HG02852 (cell line): ENCODE measurements around the gene ZNF385D.
"Not testable (repeated sequence)": the region's sequence is repeated elsewhere in the genome, so short reads cannot be mapped to it uniquely, and the experiment has no call there.

Experiments
- ATAC-seq: cut with Tn5 transposase; IDR thresholded peaks from one replicate; pipeline ENCODE4 v1.9.1; 2021; ENCODE audit warnings: mild to moderate bottlenecking, moderate library complexity; ENCODE audit not compliant: unreplicated experiment

The ZNF385D gene

DNA sequence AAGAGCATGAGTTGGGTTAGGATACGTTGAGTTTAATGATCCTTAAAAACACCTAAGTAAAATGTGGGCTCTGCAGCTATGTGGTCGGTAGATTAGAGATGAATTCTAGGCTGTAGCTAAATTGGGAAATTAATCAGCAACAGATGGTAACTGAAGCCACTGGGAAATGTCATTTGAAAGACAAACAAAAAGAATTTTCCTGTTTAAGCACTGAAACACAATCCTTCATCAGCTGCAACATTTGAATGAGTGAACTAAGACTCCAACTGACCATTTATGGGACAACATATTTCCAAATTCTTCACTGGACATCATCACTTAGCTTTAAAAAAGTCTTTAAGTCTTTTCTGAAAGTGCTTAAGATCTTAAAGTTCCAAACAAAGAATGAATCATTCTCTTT is 226.9 kb downstream of the ZNF385D start:
- ATAC-seq = no peak

DNA sequence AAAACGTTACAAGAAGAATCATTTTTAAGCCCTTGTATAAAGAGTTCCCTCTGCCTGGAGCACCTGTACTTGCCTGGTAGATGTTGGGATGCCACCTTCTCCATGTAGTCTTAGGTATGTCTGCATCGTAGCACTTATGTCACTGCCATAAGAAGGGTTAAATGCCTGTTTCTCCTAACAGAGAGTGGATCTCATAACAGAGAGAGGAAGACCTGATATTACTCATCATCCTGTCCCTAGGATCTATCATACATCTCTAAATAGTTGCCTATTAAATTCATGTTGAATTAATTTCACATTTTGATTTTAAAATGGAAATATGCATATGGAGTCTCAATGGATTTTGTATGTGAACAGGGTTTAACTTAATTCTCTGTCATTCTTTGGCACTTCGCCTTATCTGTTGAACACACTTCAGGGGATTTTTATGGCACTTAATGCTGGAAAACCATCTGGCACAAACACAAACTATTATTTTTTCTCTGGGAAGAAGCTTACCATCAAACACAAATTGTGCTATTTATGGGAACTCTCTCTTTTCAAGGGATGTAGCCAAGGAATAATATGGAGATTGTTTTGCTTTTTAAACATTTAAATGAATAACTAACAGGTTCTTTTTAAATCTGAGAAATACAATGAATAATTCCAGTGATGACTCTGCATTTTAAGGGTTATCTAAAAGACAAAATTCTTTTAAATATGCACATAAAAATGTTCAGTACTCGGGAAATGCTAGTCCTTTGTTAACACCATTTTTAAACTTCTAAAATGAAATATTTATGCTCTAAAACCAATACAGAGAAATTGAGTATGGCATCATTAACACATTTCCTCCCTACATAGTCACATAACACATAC is 230.7 kb downstream of the ZNF385D start:
- no peak for ATAC-seq

DNA sequence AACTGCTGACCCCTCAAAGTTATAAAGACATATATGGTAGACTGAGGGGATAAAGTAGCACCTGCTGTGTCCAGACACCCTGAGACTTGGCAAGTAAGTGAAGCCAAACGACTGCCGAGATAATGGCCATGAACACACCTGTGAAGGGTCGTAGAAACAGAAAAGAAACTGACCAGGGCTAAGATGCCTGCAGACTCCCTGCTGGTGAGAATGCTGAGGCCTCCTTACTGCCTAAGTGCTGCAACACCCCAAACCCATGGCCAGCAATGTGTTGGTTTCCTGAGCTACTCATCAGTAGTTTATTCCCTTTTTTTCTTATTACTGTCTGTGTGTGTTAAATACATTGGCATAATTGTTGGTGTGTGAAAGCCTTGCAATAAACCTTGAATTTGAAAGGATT is 233.8 kb downstream of the ZNF385D start:
- ATAC-seq = no peak

DNA sequence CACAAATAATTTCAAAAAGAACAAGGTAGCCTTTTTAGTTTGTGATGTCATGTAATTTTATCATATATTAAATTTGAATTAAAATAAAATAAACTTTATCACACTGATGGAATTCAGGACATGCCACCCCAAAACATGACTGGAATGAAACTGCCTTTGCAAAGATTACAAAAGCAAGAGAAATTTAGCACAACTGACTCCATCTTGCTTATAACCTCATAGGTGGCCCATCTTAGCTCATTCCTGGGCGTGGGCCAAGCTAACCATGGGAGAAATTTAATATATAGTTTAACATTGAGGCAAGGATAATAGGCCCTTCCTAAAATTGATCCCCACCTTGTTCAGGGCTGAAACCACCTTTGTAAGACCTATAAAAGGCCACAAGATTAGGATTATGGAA is 235.6 kb downstream of the ZNF385D start:
- no peak for ATAC-seq

DNA sequence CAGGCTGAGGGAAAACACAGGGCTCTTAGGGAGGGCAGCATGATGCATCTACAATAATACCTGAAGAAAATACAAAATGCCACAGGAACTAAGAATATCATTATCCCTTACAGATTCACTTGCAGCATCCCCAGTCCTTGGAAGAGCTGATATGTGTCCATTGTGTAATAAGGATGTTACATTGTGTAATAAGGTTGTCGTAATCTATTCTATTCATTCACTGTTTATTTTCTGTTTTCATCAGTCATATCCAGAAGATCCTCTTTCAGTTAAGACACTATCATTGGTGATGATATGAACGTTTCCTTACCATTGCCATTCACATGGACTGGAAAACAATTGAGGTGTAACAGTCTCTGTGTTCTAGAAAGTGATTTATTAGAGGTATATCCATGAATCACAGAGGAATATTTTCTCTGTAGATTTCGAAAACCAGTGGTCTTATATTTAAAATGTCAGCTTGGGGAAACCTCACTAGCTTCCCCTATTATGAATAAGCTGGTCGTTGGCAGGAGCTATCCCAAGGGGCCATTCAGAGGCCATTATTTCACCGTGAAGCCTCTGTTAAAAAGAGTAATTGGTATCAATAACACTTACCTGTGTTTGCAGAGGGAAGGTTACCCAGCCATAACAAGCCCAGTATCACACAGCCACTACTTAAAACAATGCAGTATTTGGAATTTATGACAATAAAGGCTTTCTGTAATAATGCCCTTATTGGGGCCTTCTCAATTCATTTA is 241.1 kb downstream of the ZNF385D start:
- ATAC-seq = no peak

DNA sequence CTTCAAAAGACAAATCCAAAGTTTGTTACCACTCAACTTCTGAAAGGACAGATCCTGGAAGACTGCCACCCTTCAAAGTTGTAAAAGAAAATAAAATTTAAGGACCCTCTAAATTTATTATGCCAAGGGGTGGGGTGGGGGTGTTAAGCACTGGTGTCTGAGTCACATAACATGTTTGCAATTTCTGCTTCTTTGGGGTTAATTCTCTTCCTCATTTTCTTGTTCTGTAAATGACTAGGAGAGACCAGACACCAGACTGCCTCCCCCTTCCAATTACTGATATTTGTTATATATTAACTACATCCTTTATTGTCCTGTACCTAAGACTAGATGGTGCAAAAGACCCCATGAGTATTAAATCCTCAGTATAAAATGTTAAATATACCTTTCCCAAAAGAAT is 242.8 kb downstream of the ZNF385D start:
- no peak for ATAC-seq

DNA sequence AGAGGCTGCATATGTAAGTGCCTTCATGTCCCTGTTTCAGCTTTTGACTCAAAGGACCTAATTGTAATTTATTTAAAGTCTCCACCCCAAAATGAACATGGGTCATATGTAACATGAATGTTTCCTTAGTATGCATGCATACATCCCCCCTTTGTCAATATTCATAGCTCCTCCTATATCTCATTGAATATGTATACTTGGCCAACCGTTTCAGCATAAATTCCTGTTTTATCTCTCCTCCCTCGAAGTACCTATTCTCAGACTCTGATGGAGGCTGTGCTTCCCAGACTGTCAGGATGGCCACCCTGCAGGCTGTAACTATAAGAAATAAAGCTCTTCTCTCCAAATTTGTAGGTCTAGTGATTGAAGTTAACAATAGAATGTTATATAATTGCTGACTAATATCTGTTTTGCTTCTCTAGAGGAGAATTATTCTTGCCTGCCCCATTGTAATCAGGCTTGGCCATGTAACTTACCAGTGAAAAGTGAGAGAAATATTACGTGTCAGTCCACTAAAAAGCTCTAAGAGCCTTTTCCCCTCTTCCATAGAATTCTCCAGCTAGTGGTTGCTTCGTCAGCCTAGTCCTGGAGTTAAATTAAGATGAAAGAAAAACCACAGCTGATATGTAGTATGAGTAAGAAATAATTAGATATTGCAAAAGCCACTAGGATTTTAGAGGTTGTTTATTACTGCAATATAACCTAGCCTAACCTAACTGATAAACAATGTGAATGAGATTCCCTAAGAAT is 245.1 kb downstream of the ZNF385D start:
- ATAC-seq = no peak

DNA sequence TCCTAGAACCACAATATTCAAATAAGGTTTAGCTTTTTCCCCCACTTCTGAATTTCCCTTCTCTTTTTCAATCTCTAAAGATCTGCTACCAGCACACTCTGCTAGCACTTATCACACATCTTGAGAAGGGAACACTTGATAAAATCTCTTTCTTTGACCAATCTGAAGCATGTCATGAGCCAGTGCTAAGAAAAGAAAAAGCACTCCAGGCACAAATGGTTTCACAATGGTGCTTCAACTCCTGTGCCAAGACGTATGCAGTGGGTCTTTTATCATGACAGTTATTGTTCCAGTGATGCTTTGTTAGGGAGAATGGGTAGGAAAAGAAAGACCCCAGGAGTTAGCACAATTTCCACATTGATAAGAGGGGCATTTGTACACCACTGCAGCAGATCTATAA is 248.4 kb downstream of the ZNF385D start:
- no peak for ATAC-seq

DNA sequence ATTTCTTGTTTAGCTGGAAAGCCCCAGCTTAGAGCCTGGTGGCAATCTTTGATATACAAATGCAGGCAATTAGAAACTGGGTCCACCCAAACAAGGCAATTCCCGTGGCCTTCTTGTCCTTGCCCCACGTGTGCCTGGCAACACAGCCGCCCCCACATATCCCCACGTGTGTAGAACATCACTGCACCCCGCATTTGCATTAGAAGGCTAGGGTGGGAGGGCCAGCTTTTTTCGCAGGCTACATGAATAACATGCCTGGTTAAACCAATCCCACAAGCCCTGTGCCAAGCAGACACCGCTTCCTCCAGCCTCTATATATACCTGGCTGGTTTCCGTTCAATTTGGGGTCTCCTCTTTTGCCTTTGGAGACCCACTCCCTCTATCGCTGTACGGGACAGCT is 250.2 kb downstream of the ZNF385D start:
- no peak for ATAC-seq

DNA sequence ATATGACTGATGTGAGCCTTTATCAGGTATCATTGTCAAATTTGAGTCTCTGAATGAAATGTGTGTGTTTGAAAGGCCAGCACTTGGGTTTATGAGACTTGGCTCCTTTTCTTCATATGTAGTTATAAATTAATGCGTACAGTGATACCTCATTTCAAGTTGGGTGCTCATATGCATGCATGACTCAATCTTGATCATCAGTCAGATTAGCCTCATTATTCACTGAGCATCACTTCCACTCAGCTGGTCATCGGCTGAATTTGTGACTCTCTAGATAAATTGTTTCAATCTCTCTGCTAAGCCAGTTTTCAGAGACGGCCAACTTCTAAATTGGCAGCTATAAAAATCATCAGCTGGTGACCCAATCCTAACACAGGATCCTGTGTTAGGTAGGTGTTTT is 260.3 kb downstream of the ZNF385D start:
- not testable (repeated sequence) for ATAC-seq

DNA sequence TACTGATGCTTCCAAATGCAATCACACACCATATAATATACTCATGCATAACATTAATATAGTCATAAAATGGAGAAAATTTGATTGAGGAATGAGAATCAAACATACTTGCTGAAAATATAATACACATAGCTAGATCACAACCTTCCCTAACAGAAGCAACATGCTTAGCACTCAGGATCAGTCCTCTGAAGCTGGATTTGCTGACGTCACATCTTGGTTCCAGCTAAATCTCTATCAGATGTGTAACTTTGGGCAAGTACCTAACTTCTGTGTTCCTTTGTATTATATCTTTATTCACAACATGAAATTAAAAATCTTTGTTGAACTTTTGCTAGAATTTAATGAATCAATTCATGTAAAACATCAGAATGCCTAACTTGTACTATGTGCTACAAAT is 263.5 kb downstream of the ZNF385D start:
- ATAC-seq = no peak

DNA sequence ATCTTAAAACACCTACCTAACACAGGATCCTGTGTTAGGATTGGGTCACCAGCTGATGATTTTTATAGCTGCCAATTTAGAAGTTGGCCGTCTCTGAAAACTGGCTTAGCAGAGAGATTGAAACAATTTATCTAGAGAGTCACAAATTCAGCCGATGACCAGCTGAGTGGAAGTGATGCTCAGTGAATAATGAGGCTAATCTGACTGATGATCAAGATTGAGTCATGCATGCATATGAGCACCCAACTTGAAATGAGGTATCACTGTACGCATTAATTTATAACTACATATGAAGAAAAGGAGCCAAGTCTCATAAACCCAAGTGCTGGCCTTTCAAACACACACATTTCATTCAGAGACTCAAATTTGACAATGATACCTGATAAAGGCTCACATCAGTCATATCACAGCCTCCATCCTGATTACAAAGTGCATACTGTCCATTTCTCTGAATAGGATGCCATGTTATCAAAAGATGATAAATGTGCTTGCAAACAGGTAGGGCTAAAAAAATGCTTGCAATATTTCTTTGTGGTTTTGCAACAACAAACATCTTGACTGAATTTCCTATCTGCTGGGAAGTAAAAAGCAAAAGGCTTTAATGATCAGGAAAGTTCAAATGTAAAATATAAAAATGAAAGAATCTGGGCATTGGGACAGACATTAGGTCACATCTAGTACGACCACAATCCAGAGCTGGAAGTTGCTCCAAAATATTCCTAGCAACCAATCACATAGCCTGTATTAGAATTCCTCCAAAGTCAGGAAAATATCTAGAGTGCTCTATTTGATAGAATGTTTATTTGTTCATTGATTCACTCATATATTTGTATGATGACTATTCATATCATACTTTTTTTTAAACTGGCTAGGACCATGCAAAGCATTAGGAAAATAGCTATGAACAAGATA is 264.7 kb downstream of the ZNF385D start:
- not testable (repeated sequence) for ATAC-seq

DNA sequence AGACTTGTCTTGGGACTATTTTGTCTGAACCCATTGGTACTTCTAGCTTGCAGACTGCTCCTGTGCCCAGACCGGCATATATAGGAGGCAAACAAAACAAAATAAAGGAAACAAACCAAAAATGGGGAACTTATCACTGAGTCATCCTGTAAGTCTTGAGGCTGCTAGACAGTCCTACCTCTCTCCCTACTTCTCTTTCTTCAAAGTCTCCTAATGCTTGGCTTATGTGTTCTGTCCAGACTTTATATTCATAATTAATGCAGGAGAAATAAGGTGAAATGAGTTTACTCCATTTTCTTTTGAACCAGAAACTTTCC is 266.2 kb downstream of the ZNF385D start:
- no peak for ATAC-seq

DNA sequence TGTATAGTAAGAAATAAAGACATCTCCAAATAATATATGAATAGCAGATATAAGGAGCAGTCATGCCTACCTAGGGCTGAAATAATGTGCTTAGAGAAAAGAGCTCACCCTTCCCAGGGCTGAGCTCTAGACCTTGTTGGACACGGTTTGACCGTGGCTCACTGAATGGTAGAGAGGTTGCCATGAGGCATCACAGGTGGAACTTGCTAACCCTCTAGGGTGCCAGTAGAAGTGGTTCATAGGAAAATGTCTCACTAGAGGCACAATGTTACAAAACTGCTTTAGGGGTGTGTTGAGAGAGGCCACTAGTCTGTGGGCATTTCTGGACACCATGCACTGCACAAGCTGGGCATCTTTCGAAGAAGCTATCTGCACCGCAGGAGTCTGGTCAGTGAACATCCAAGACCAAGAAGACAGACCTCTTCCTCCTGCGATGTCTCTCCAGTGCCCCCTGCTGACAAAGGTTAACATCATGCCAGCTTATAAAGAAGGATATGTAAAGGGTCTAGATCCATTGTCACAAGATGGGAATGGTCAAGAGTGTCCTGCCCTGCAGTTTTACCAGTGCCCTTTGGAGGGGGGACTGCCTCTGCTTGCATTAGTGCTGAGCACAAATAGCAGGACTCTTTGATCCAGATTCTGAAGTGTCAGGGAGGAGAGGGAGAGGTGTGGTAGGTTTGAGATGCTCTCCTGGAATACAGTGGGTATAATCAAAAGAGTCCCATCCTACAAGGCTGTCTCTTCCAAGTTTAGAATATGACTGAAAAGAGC is 266.8 kb downstream of the ZNF385D start:
- ATAC-seq = peak; percentile 54

DNA sequence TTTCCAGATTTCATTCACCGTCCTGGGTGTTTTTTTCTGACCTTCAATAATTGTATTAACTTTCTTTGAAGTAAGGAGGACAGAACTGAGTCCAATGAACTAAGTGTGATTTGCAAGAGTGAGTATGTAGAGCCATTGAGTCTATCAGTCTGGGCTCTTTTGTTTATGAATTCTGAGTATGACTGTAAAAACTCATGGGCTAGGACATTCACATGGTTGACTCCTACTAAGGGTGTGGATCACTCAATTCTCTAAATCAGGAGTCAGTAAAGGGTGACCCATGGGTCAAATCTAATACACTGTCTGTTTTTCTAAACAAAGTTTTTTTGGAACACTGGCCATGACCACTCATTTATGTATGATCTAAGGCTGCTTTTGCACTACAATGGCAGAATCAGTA is 269.0 kb downstream of the ZNF385D start:
- no peak for ATAC-seq

DNA sequence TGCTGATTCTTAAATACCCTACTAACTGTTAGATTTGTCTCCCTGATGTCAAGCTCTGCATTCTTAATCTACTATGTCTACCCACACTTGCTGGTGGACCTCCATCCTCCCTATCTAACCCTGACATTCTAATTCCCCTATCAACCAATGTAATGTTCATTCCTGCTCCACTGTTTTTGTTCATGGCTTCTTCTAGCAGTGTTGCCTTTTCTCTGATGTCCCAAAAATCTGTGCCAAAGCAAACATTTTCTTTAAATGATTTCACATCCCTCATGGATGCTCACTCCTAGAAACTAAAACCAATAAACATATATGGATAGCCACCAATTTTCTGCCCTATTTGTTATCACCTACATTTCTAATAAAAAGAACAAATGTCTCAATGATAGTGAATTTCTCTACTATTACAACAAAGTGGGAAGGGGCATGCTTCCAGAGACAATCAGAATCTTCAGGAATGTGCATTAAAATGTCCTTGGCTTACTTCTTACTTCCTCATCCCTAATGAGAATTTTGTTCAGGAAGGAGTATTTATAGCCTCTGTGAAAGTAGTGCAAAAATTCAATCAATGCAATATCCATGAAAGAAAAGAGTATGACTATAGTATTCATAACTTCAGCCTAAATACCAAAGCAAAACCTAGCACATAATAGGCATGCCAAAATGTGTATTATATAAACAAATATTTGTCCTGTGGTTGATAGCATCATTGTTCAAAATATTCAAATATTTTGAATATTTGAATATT is 273.3 kb downstream of the ZNF385D start:
- no peak for ATAC-seq

DNA sequence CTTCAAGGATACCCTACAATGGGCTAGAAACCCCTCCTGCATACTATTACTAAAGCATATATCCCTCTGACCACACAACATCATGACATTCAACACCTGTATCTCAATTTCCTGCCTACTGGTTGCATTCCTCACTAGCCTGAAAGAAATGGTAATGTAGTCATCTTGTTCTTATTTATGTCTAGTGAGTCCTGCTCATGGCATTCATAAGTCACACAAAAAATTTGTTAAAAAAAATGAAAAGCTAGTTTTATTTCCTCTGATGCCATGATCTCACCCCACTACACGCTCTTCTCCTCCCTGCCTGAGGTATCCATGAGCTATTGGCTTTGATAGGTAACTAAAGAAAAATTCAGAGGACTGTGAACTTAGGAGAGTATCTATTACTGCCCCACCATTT is 284.5 kb downstream of the ZNF385D start:
- ATAC-seq = no peak

DNA sequence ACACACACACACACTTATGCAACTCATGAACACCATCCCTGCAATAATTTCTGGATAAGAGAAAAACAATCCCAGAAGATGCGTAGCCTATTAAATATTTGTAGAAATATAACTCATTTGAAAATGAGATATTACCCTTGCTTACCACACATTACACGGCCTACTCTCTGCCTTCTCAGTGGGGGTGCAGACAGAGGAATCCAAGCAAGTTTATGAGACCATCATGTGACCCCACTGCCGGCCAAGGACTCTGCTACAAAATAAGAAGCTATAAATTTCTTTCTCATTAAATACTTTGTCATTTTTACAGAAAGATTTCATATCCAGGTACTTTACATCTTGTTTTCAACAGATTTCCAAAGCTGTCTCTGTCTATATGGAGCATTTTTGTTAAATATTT is 286.3 kb downstream of the ZNF385D start:
- ATAC-seq = no peak

DNA sequence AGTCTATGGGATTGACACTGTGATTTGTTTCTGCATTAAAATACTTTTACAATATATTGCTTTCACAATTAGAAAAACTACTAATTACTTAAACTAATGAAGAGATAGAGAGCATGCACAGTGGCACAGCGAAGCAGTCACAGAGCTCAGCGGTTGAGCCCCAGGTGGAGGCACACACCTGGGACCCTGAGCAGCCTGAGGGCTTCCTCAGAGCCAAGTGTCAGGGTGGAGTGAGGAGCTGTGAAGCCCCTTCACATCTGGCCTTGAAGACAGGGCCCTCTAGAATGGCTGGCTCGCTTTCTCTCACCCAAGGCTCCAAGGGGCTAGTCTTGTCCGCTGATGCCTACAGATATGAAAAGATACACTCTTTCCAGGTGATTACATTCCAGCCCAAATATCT is 287.7 kb downstream of the ZNF385D start:
- no peak for ATAC-seq
